ENCODE results near the gene HECTD1. TPM values are rescaled to one million over a fixed set of nuclear protein-coding genes. Genes with fewer than 3 reads are reported as not detected.
"Not testable (repeated sequence)": the region's sequence is repeated elsewhere in the genome, so short reads cannot be mapped to it uniquely, and the experiment has no call there.

HECTD1 gene
- total RNA-seq, 4 donors from 2014 or later: 177 to 224 (median 206) TPM

DNA sequence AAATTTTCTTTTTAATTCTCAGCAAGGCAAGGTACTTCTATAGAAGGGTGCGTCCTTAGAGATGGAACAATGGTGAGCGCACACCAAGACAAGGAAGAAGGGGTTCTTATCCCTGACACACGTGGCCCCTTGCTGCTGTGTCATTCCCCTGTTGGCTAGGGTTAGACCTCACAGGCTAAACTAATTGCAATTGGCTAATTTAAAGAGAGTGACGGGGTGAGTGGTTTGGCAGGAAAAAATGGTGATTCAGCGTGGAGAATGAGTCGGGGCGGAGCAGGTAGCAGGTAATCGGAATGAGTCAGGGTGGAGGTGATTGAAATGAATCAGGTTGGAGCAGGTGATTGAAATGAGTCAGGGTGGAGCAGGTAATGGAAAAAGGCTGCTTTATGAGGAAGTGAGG lies 36.3 kb upstream of the HECTD1 start:
- DNase-seq (ENCODE audit: extremely low spot score): no peak
- intact Hi-C loops (cut with DNase I): no loop called here

DNA sequence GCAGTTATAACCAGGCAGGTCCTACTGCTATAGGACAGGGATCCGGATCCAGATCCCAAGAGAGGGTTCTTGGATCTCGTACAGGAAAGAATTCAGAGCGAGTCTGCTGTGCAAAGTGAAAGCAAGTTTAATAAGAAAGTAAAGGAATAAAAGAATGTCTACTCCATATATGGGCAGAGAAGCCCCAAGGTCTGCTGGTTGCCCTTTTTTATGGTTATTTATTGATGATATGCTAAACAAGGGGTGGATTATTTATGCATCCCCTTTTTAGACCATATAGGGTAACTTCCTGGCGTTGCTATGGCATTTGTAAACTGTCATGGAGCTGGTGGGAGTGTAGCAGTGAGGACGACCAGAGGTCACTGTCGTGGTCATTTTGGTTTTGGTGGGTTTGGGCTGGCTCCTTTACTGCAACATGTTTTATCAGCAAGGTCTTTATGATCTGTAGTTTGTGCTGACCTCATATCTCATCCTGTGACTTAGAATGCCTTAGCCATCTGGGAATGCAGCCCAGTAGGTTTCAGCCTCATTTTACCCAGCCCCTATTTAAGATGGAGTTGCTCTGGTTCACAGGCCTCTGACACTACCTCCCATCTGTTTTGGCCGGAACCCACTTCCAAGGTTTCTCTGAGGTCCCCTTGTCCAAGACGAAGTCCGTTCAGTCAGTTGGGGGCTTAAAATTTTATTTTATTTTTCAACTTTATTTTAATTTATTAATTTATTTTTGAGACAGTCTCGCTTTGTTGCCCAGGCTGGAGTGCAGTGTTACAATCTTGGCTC lies 34.8 kb upstream of the HECTD1 start:
- H3K9me3 ChIP-seq; DNase-seq (ENCODE audit: extremely low spot score); H3K36me3 ChIP-seq; intact Hi-C loops (cut with DNase I); H3K27me3 ChIP-seq: not testable (repeated sequence)
- Histone ChIP-seq H3K4me3 (peak overlapping the region; percentile 4 to 26 (median 16)), H3K4me1 (peaks cover 13 to 20% (median 15%) of the 10 kb centered on the region in 4 donors), H3K27ac (replicated peaks in 1 of 4) (peak overlapping the region; percentile 5 to 38 (median 18))
- WGBS: 73% methylated on average over 10 of the region's 10 CpGs

More for the DNA sequence above, 36.3 kb upstream of the HECTD1 start:
- H3K27me3 ChIP-seq: no peaks in the 10 kb centered on the region
- no peaks in the 10 kb centered on the region for H3K9me3 ChIP-seq
- H3K4me3 ChIP-seq: no peak overlapping the region
- TF ChIP-seq, protein P1, sequence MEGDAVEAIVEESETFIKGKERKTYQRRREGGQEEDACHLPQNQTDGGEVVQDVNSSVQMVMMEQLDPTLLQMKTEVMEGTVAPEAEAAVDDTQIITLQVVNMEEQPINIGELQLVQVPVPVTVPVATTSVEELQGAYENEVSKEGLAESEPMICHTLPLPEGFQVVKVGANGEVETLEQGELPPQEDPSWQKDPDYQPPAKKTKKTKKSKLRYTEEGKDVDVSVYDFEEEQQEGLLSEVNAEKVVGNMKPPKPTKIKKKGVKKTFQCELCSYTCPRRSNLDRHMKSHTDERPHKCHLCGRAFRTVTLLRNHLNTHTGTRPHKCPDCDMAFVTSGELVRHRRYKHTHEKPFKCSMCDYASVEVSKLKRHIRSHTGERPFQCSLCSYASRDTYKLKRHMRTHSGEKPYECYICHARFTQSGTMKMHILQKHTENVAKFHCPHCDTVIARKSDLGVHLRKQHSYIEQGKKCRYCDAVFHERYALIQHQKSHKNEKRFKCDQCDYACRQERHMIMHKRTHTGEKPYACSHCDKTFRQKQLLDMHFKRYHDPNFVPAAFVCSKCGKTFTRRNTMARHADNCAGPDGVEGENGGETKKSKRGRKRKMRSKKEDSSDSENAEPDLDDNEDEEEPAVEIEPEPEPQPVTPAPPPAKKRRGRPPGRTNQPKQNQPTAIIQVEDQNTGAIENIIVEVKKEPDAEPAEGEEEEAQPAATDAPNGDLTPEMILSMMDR (IDR thresholded peaks at IDR 0.05): no peak
- TF ChIP-seq POLR2AphosphoS5 (IDR thresholded peaks at IDR 0.05) (no peak), EP300 (IDR thresholded peaks at IDR 0.05) (no peak), POLR2A (IDR thresholded peaks at IDR 0.05; ENCODE audit: low read depth) (no peak)
- no peaks in the 10 kb centered on the region for H3K36me3 ChIP-seq
- WGBS: 91% methylated on average over 8 of the region's 8 CpGs
- H3K4me1 ChIP-seq: peaks cover 13 to 20% (median 15%) of the 10 kb centered on the region in 4 donors
- H3K27ac ChIP-seq (replicated peaks in 1 of 4): no peak overlapping the region

DNA sequence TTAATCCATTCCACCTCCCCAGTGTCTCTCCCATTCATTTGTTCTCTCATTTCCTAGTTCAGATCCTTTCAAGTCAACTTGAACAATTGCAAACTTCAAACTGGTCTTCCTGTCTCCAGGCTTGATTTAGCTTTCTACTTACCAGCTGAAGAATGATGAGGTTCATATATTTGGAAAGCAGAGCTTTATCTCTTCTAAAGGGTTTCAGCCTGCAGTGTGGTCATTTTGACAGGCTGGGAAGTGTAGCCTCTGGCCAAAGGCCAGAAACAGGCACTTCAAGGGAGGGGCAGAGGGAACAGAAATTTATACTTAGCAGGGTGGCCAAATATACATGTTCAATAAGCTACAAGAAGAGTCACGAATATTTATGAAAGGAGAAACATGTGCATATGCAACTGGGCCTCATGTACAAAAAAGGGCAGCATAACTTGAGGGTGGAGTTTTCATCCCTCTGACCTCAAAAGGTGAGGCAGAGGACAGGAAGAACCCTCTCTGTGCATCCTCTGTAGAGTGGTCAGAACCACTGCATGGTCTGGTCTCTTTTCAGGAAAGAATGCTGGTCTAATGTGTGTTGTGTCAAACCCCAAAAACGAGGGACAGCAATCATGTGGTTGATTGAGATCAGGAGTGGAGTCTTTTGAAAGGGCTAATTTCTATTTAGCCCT lies 34.0 kb upstream of the HECTD1 start:
- DNase-seq (ENCODE audit: extremely low spot score): no peak
- Histone ChIP-seq H3K27me3 (no peaks in the 10 kb centered on the region), H3K4me1 (peaks cover 13 to 20% (median 15%) of the 10 kb centered on the region in 4 donors), H3K27ac (replicated peaks in 1 of 4) (peak overlapping the region; percentile 5 to 38 (median 18)), H3K4me3 (peak overlapping the region; percentile 4 to 26 (median 16)), H3K9me3 (no peaks in the 10 kb centered on the region), H3K36me3 (no peaks in the 10 kb centered on the region)
- WGBS: 26% methylated on average over 2 of the region's 2 CpGs
- intact Hi-C loops (cut with DNase I): no loop called here
- TF ChIP-seq POLR2A (IDR thresholded peaks at IDR 0.05; ENCODE audit: low read depth) (no peak), EP300 (IDR thresholded peaks at IDR 0.05) (no peak), POLR2AphosphoS5 (IDR thresholded peaks at IDR 0.05) (no peak)
- TF ChIP-seq, protein P1 (IDR thresholded peaks at IDR 0.05): no peak

DNA sequence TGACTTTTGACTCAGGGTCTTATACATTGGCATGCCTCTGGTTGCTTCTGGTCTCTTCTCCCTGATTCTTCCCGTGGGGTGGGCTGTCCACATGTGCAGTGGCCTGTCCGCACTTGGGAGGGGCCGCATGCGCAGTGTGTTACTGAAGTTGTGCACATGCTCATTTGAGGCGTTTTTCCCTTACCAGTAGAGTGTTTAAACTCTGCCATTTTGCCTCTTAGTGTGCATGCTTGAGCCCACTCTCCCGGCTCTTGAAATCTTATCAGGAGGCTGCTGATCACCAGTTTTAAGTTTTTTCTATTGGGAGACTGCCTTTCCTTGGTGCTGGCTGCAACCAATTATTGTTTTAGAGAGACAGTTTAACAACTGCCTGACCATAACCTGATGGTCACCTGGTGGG lies 32.1 kb upstream of the HECTD1 start:
- Histone ChIP-seq H3K4me3 (no peak overlapping the region), H3K36me3 (no peaks in the 10 kb centered on the region), H3K4me1 (peaks cover 13 to 20% (median 15%) of the 10 kb centered on the region in 4 donors), H3K27me3 (no peaks in the 10 kb centered on the region), H3K9me3 (no peaks in the 10 kb centered on the region), H3K27ac (replicated peaks in 1 of 4) (no peak overlapping the region)
- 96% methylated on average over 6 of the region's 6 CpGs for WGBS
- no peak for DNase-seq (ENCODE audit: extremely low spot score)
- TF ChIP-seq, protein P1 (IDR thresholded peaks at IDR 0.05): no peak
- no peak for TF ChIP-seq EP300 (IDR thresholded peaks at IDR 0.05)
- intact Hi-C loops (cut with DNase I): no loop called here

DNA sequence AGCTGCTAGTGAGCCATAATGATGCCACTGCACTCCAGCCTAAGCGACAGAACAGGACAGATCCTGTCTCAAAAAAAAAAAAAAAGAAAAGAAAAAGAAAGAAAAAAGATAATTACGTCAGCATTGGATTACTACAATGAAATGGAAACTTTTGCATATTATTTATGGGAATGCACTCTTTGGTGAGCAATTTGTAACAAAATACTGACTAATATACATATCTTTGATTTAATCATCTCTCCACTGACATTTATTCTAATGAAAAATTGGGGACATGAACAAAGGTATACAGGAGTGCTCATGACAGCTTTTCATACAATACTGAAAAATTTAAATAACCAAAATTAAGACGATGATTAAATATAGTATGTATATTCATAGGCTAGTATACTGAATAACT lies 27.9 kb upstream of the HECTD1 start:
- 88% methylated on average over 3 of the region's 3 CpGs for WGBS
- Histone ChIP-seq H3K36me3 (no peaks in the 10 kb centered on the region), H3K4me1 (peaks cover 0 to under 1% (median under 1%) of the 10 kb centered on the region in 4 donors), H3K9me3 (no peaks in the 10 kb centered on the region), H3K4me3 (no peak overlapping the region), H3K27me3 (no peaks in the 10 kb centered on the region), H3K27ac (replicated peaks in 1 of 4) (no peak overlapping the region)
- DNase-seq (ENCODE audit: extremely low spot score): no peak
- intact Hi-C loops (cut with DNase I): no loop called here
- no peak for TF ChIP-seq POLR2AphosphoS5 (IDR thresholded peaks at IDR 0.05)
- TF ChIP-seq, protein P1 (IDR thresholded peaks at IDR 0.05): no peak
- no peak for TF ChIP-seq POLR2A (IDR thresholded peaks at IDR 0.05; ENCODE audit: low read depth)
- TF ChIP-seq EP300 (IDR thresholded peaks at IDR 0.05): no peak
